HG03025 (cell line): Measurements from ENCODE around the gene RRP15.

Experiments used
- ATAC-seq: cut with Tn5 transposase; IDR thresholded peaks from one replicate; pipeline ENCODE4 v1.9.1; 2021; ENCODE audit warnings: mild to moderate bottlenecking, moderate library complexity; ENCODE audit not compliant: unreplicated experiment, low FRiP score

The RRP15 gene

GRCh38 chr1:218382261-218382660 lies 97.2 kb downstream of the RRP15 start:
- no peak for ATAC-seq

GRCh38 chr1:218383051-218383450 lies 98.0 kb downstream of the RRP15 start:
- ATAC-seq, result no peak

GRCh38 chr1:218383681-218384080 lies 98.6 kb downstream of the RRP15 start:
- no peak for ATAC-seq

GRCh38 chr1:218384581-218384993 lies 99.5 kb downstream of the RRP15 start:
- no peak for ATAC-seq
